Endothelial cell of umbilical vein (primary cell): Measurements from ENCODE around the gene TNFAIP1. TPM values are rescaled to one million over a fixed set of nuclear protein-coding genes. Genes with fewer than 3 reads are reported as not detected.

Experiments
- BruUV-seq: library from RNA; stranded (reverse); fragments of 400-500 nt; replicated peaks from 2 replicates; lab custom pipeline; 2021; lab: Mats Ljungman, UMichigan
- CTCF ChIA-PET: fragments of 300-600, 350-600 bp; sonication (Branson Sonifier 250); formaldehyde crosslinking; loops from one replicate; lab custom pipeline; 2021; ENCODE audit warnings: antibody characterized with exemption, inconsistent platforms; lab: Charles Lee
- POLR2A ChIA-PET: fragments of 300-600, 350-600 bp; sonication (Branson Sonifier 250); formaldehyde crosslinking; loops from one replicate; lab custom pipeline; 2021; ENCODE audit warnings: antibody characterized with exemption, inconsistent platforms; lab: Charles Lee
- DNase-seq: peaks from one replicate; pipeline ENCODE4 v3.0.0-alpha.2; 2011; ENCODE audit warnings: low read depth, low spot score
- FAIRE-seq: peaks from 2 replicates; lab custom pipeline; 2011; peaks lifted over from hg19 to GRCh38; lab: Jason Lieb, UNC
- H2AFZ ChIP-seq: 2 replicates; pipeline ENCODE4 v1.6.0; 2012; ENCODE audit warnings: low read depth, low read length, control low read depth, inconsistent platforms
- H3K27ac ChIP-seq: 2 replicates; pipeline ENCODE4 v1.5.1; 2011; ENCODE audit warnings: low read depth, mild to moderate bottlenecking, control low read depth, low read length, moderate library complexity; ENCODE audit not compliant: insufficient read depth
- H3K27me3 ChIP-seq, 2 experiments: 2 replicates each; pipeline versions ENCODE4 v1.6.0 to v1.6.1; 2011; ENCODE audit warnings: low read length in 2 of 2, mixed read lengths in 1 of 2; ENCODE audit not compliant: control insufficient read depth in 2 of 2, insufficient read depth in 2 of 2
- H3K36me3 ChIP-seq, 2 experiments: 2 replicates in 1 of 2; 3 replicates in 1 of 2; pipeline ENCODE4 v1.5.1; 2011; ENCODE audit warnings: low read length in 2 of 2, mild to moderate bottlenecking in 1 of 2, moderate library complexity in 1 of 2; ENCODE audit not compliant: control insufficient read depth in 2 of 2, insufficient read depth in 2 of 2; ENCODE audit errors: extremely low read depth in 1 of 2
- H3K4me1 ChIP-seq: 3 replicates; pipeline ENCODE4 v1.5.1; 2011; ENCODE audit warnings: mild to moderate bottlenecking, low read length; ENCODE audit not compliant: control insufficient read depth, insufficient read depth; ENCODE audit errors: extremely low read depth
- H3K4me2 ChIP-seq: 2 replicates; pipeline ENCODE4 v1.6.1; 2011; ENCODE audit warnings: low read length, control low read depth, mixed read lengths; ENCODE audit not compliant: insufficient read depth
- H3K4me3 ChIP-seq, 3 experiments: fragments of 200-600 bp in 1 of 3; sonication (generic), shearing (Covaris generic) in 1 of 3; replicated peaks in 1 of 3; 2 replicates each; pipeline ENCODE4 v1.5.1; 2011 to 2016; ENCODE audit warnings: control low read depth in 3 of 3, low read length in 3 of 3, mild to moderate bottlenecking in 2 of 3, inconsistent platforms in 1 of 3, low read depth in 1 of 3, moderate library complexity in 1 of 3; ENCODE audit not compliant: insufficient read depth in 1 of 3
- H3K79me2 ChIP-seq: 2 replicates; pipeline ENCODE4 v1.6.0; 2012; ENCODE audit warnings: low read length, inconsistent platforms; ENCODE audit not compliant: control insufficient read depth, insufficient read depth
- H3K9ac ChIP-seq: replicated peaks from 2 replicates; pipeline ENCODE3; 2011; ENCODE audit warnings: low read length, control low read depth; ENCODE audit not compliant: insufficient read depth; ENCODE audit errors: extremely low read depth
- H3K9me1 ChIP-seq: replicated peaks from 3 replicates; pipeline ENCODE4 v1.6.0; 2011; ENCODE audit warnings: mild to moderate bottlenecking, low read length; ENCODE audit not compliant: control insufficient read depth, insufficient read depth; ENCODE audit errors: extremely low read depth
- H3K9me3 ChIP-seq: replicated peaks from 2 replicates; pipeline ENCODE4 v1.5.1; 2012; ENCODE audit warnings: low read length, inconsistent platforms; ENCODE audit not compliant: control insufficient read depth, insufficient read depth
- H4K20me1 ChIP-seq: replicated peaks from 2 replicates; pipeline ENCODE3; 2011; ENCODE audit warnings: mild to moderate bottlenecking, low read length; ENCODE audit not compliant: control insufficient read depth, insufficient read depth; ENCODE audit errors: extremely low read depth
- CTCF ChIP-seq, 2 donors: IDR thresholded peaks; 1 replicate in 1 of 2; 2 replicates in 1 of 2; pipeline ENCODE4 v1.5.1; 2011; ENCODE audit warnings: low read length in 2 of 2, mild to moderate bottlenecking in 2 of 2, moderate library complexity in 2 of 2, control low read depth in 1 of 2, inconsistent platforms in 1 of 2, low read depth in 1 of 2; ENCODE audit not compliant: insufficient read depth in 1 of 2; ENCODE audit errors: extremely low read depth in 1 of 2
- EZH2 ChIP-seq: IDR thresholded peaks from 2 replicates; pipeline ENCODE4 v1.6.1; 2012; ENCODE audit warnings: borderline replicate concordance, low read depth, mild to moderate bottlenecking, moderate library complexity, low read length, inconsistent platforms; ENCODE audit not compliant: severe bottlenecking
- FOS ChIP-seq: IDR thresholded peaks from 2 replicates; pipeline ENCODE4 v1.6.1; 2011; ENCODE audit warnings: mild to moderate bottlenecking, low read length, moderate library complexity, borderline replicate concordance; ENCODE audit not compliant: insufficient read depth
- GATA2 ChIP-seq: IDR thresholded peaks from 2 replicates; pipeline ENCODE4 v1.7.0; 2011; ENCODE audit warnings: low read depth, mild to moderate bottlenecking, moderate library complexity, mixed read lengths, low read length; ENCODE audit not compliant: insufficient read length, insufficient read depth
- JUN ChIP-seq: IDR thresholded peaks from 2 replicates; pipeline ENCODE4 v1.6.1; 2011; ENCODE audit warnings: borderline replicate concordance, low read depth; ENCODE audit not compliant: insufficient read length, insufficient read depth
- MAX ChIP-seq: IDR thresholded peaks from 2 replicates; pipeline ENCODE4 v1.6.1; 2011; ENCODE audit not compliant: insufficient read depth, insufficient read length
- MYC ChIP-seq: IDR thresholded peaks from one replicate; pipeline ENCODE4 v1.6.1; 2011; ENCODE audit warnings: mild to moderate bottlenecking, low read depth, low read length
- POLR2A ChIP-seq: IDR thresholded peaks from 2 replicates; pipeline ENCODE4 v1.6.1; 2012; ENCODE audit warnings: low read depth, mild to moderate bottlenecking, control low read depth, low read length
- POLR2AphosphoS5 ChIP-seq: IDR thresholded peaks from 2 replicates; pipeline ENCODE4 v1.6.1; 2012; ENCODE audit warnings: low read depth, mild to moderate bottlenecking, control low read depth, low read length, moderate library complexity; ENCODE audit not compliant: insufficient read depth
- dilution Hi-C: fragments of 300-500 bp; cut with MboI; formaldehyde crosslinking; loops from one replicate; pipeline ENCODE4 v1.15.0; 2019; ENCODE audit warnings: low sequenced_read_pairs; ENCODE audit not compliant: extremely low pct_ligation_motif_present
- intact Hi-C: fragments of 100-400 bp; cut with micrococcal nuclease; formaldehyde crosslinking; loops from one replicate; pipeline ENCODE4 v1.10.0; 2022
- polyA plus RNA-seq, 4 experiments: library from polyadenylated mRNA; depleted of rRNA in 3 of 4; stranded (reverse) in 3 of 4; unstranded in 1 of 4; fragments of >200 nt; gene quantifications; 2 replicates each; pipeline versions ENCODE4 v1.2.1 to v1.2.3, GENCODE V29; 2011 to 2012; ENCODE audit warnings: missing spikeins in 1 of 4
- total RNA-seq: library from RNA; stranded (reverse); gene quantifications from 2 replicates; pipeline ENCODE4 v1.2.3, GENCODE V29; 2021

Gene TNFAIP1
- total and polyA plus RNA-seq, 2 donors (not counting 3 experiments of a cell fraction or from before 2014, with no cell fraction given), result 85.7 to 89.6 TPM

- dilution Hi-C loops, result no loop called here
- no TSS peak for BruUV-seq
- CTCF ChIA-PET, result no interaction called here
Observed at GRCh38 chr17:28342313-28342712, 6.8 kb downstream of the TNFAIP1 start.

More at GRCh38 chr17:28342313-28342712, 6.8 kb downstream of the TNFAIP1 start:
- TF ChIP-seq POLR2A, result no peak
- no peak for TF ChIP-seq MAX
- TF ChIP-seq FOS, result no peak
- no peak for TF ChIP-seq EZH2
- TF ChIP-seq JUN, result no peak
- no peak for TF ChIP-seq GATA2
- TF ChIP-seq CTCF (IDR thresholded peaks at IDR 0.05; ENCODE audit: extremely low read depth in 1 of 2, insufficient read depth in 1 of 2, low read depth in 1 of 2, low read length in 2 of 2), result no peak
- no peak for TF ChIP-seq MYC
- TF ChIP-seq POLR2AphosphoS5, result no peak
- Histone ChIP-seq H3K4me2 (no peak overlapping the region), H3K27me3 (no peaks in the 10 kb centered on the region), H3K9ac (no peak overlapping the region), H3K79me2 (peaks cover 24% of the 10 kb centered on the region), H3K9me1 (no peaks in the 10 kb centered on the region), H4K20me1 (no peaks in the 10 kb centered on the region), H3K4me3 (no peak overlapping the region), H3K36me3 (peaks cover 24 to 50% of the 10 kb centered on the region in 2 experiments), H3K27ac (no peak overlapping the region), H3K4me1 (peaks cover 43% of the 10 kb centered on the region), H2AFZ (no peak overlapping the region), H3K9me3 (no peaks in the 10 kb centered on the region)
- POLR2A ChIA-PET, result no interaction called here
- FAIRE-seq (no peak), DNase-seq (no peak)
- intact Hi-C loops, result no loop called here
